Left ventricle myocardium superior (tissue), 1 donor: ENCODE data around the gene NELFE. TPM values are rescaled to one million over a fixed set of nuclear protein-coding genes. Genes with fewer than 3 reads are reported as not detected.
A peak's percentile ranks its signal among the peaks of the same experiment; 100 is the strongest.
"Not testable (repeated sequence)": the region's sequence is repeated elsewhere in the genome, so short reads cannot be mapped to it uniquely, and the experiment has no call there.

Source experiments
- ATAC-seq: fragments of 200-7000 bp; cut with Tn5 transposase; one replicate; pipeline ENCODE4 v1.9.1; 2020; ENCODE audit warnings: mild to moderate bottlenecking, moderate library complexity
- DNase-seq: peaks from one replicate; pipeline ENCODE4 v3.0.0-alpha.2; 2020
- intact Hi-C: fragments of 100-400 bp; cut with micrococcal nuclease; formaldehyde crosslinking; loops from one replicate; pipeline ENCODE4 v1.11.0; 2022
- long read RNA-seq: library from polyadenylated mRNA; unstranded; transcript quantifications from one replicate; pipeline ENCODE4 v2.0.0, GENCODE V29; 2021
- total RNA-seq: library from RNA; stranded (reverse); fragmentation: NEBNext Ultra II Directional; extraction: Animal tissue kit (Norgen Biotek cat#: 25700); gene quantifications from one replicate; pipeline ENCODE4 v1.2.1, GENCODE V29; 2021
- donor health status: DM: no; HTN: yes; CAD: no; lungs with severe emphysema.

The NELFE gene, protein sequence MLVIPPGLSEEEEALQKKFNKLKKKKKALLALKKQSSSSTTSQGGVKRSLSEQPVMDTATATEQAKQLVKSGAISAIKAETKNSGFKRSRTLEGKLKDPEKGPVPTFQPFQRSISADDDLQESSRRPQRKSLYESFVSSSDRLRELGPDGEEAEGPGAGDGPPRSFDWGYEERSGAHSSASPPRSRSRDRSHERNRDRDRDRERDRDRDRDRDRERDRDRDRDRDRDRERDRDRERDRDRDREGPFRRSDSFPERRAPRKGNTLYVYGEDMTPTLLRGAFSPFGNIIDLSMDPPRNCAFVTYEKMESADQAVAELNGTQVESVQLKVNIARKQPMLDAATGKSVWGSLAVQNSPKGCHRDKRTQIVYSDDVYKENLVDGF
- total RNA-seq, result 42.0 TPM
- long read RNA-seq, transcript NELFE-202 (11 exons, 1,584 nt), result major isoform, 72 of 89 reads
- long read RNA-seq, partial matches to known transcripts, result 5 of 89 reads
- long read RNA-seq, other reads (novel, unspliced or antisense), result 9 of 89 reads

DNA sequence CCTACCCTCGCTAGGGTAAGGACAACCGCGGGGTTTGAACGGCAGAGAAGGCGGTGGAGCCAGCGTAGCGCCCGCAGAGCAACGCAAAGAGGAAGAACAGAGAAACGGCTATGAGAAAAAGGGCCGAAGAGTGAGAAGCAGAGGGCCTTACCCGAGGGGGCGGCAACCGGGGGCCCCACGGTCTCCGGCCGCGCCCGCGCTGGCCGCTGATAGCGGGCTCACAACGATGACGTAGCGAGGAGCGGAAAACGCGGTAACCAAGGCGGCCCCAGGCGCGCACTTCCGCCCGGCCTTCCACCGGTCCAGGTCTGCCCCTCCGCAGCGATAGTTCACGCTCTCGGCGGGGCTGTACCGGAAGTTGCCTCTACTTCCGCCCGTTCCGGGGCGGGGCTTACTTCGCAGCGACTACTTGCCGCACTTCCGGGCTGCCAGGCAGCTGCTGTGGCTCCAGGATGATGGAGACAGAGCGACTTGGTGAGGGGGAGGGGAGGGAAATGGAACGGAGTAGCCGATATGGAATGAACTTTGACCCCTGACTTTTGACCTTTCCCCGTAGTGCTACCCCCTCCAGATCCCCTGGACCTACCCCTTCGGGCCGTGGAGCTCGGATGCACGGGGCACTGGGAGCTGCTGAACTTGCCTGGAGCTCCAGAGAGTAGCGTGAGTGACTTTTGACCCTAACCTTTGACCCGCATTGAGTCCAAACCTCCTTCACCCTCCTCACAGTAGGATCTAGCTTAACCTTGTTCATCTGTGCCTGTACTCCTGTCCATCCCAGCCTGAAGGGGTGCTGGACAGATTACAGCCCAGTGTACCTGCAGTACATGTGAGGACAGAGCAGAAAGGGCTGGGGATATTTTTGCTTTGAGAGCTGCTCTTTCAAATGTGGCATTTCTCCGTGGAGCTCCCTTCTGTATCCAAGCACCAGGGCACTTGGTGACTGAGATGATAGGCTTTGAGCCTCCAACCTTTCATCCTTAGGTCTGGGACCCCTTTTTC is at the start of gene NELFE, which contains the start of gene SKIC2:
Gene NELFE, minus strand, starts transcription at position 231 of the 999 bp plus-strand sequence. CDS start 525 bp downstream, outside the sequence.
Gene SKIC2, plus strand, starts transcription at position 435 of the 999 bp plus-strand sequence. Its CDS starts 18 bp downstream, at position 453.
- peak; percentile 99 for DNase-seq
- peak; percentile 99 for ATAC-seq
- intact Hi-C loops, result no loop called here

DNA sequence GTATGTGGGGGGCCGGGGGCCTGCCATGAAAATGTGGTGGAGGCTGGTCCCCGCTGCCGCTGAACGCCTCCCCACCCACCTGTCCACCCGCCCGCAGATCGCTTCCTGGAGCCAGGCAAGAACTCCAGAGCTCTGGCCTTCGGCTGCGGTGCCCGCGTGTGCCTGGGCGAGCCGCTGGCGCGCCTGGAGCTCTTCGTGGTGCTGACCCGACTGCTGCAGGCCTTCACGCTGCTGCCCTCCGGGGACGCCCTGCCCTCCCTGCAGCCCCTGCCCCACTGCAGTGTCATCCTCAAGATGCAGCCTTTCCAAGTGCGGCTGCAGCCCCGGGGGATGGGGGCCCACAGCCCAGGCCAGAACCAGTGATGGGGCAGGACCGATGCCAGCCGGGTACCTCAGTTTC is 49.3 kb upstream of the NELFE start:
- DNase-seq, intact Hi-C loops: not testable (repeated sequence)

DNA sequence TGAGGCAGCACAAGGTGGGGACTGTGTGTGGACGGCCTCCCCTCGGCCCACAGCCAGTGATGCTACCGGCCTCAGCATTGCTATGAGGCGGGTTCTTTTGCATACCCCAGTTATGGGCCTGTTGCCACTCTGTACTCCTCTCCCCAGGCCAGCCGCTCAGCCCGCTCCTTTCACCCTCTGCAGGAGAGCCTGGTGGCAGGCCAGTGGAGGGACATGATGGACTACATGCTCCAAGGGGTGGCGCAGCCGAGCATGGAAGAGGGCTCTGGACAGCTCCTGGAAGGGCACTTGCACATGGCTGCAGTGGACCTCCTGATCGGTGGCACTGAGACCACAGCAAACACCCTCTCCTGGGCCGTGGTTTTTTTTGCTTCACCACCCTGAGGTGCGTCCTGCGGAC is 48.3 kb upstream of the NELFE start:
- ATAC-seq, intact Hi-C loops: not testable (repeated sequence)
- DNase-seq, result peak; percentile 12

More for the DNA sequence above, 49.3 kb upstream of the NELFE start:
- ATAC-seq, result not testable (repeated sequence)

DNA sequence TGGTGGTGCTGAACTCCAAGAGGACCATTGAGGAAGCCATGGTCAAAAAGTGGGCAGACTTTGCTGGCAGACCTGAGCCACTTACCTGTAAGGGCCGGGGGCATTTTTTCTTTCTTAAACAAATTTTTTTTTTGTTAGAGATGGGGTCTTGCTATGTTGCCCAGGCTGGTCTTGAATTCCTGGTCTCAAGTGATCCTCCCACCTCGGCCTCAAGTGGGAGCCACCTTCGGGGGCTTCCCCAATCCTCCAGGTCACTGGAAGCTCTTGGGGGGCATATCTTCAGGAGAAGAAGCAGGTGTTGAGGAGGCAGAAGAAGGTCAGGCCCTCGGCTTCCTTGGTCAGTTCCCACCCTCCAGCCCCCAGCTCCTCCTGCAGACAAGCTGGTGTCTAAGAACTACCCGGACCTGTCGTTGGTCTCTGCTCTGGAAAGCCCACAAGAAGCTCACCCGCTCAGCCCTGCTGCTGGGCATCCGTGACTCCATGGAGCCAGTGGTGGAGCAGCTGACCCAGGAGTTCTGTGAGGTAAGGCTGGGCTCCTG is 47.3 kb upstream of the NELFE start:
- intact Hi-C loops, DNase-seq, ATAC-seq: not testable (repeated sequence)

DNA sequence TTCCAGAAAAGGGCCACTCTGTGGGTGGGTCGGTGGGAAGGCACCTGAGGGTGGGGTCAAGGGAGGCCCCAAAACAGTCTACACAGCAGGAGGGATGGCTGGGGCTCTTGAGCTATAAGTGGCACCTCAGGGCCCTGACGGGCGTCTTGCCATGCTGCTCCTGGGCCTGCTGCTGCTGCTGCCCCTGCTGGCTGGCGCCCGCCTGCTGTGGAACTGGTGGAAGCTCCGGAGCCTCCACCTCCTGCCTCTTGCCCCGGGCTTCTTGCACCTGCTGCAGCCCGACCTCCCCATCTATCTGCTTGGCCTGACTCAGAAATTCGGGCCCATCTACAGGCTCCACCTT is 46.7 kb upstream of the NELFE start:
- intact Hi-C loops, result not testable (repeated sequence)
- ATAC-seq (peak; percentile 35), DNase-seq (peak; percentile 49)

DNA sequence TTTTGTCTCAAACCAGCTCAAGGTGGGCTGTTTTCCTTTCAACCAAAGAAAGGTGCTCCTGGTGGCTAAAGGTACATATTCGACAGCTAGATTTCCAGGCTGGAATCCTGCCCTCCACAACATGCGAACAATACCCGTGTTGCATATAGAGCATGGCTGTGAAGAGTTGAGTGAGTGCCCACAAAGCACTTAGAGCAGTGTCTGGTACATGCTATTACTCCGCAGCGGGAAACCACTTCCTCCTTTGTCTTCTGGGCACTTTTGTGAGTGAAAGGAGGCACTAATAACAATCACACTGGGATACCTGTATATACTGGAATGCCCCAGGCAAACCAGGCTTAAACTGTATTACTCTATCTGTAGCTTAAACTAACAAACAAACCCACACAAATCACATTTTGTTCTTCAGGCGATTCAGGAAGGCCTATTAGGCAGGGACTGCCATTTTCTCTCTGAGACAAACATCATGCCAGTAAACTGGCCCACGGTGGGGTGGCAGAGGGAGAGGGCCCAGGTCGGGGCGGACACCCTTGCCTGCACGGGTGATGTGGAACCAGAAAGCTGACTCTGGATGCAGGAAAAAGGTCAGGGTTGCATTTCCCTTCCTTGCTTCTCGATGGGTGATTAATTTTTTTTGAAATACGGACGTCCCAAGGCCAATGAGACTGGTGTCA is 46.2 kb upstream of the NELFE start:
- intact Hi-C loops, ATAC-seq, DNase-seq: not testable (repeated sequence)

DNA sequence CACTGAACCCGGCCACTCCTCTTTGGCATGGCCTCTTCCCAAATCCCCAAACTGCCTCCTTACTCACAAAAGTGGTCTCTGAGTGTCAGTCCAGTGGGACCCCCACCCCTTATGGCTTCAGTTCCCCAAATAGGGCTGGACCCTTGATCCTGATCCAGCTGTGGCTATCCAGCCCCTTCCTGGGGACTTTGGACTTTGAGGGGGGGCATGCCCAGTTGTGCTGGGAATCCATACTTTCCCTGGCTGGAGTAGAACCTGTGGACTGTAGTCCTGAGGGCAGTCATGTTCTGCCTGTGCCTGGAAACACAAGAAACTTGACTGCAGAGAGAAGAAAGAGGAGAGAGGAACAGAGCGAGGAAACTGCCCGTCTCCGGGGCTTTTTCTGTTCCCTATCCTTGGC is 45.6 kb upstream of the NELFE start:
- intact Hi-C loops, DNase-seq, ATAC-seq: not testable (repeated sequence)

DNA sequence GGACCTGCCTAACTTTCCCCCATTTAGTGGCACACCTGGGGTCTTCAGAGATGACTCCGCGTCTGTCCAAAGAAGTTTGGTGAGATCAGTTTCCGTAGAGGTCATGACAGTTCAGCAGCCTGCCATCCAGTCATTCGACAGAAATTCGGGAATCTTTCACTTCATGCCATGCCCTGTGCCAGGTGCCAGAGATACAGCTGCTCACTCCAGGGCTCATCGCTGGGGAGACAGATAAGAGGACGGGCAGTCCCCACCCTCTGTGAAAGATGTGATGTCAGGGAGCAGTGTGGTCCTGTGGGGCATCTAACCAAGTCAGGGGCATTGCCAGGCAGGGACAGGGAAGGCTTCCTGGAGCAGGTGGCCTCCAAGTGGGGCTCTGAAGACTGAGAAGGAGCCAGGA is 44.5 kb upstream of the NELFE start:
- intact Hi-C loops, DNase-seq: not testable (repeated sequence)
- ATAC-seq, result peak; percentile 3

DNA sequence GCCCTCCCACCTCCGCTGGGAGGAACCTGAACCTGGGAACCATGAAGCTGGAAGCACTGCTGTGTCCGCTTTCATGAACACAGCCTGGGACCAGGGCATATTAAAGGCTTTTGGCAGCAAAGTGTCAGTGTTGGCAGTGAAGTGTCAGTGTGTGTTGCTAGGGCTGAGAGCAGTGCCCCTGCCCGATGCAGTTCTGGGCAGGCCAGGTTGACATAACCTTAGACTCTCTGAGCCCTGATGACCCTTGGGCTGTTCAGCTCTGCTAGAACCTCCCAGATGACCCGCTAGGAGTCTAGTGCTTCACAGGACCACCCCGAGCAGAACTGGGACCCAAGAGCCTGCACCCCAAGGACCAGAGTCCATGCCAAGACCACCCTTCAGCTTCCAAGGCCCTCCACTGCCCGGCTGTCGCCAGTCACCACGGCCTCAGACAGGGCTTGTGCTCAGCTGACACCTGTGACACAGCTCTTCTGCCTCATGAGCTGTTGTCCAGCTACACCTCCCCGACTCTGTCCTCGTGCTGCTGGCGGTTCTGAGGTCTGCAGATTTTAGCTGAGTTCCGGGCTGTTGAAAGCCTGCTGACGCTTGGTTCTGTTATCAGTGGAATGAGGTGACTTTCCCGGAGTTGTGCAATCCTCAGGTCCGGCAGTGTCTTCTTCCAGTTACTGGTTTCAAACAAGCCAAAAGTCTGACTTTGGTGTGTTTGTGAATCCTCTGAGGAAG is 43.9 kb upstream of the NELFE start:
- DNase-seq, intact Hi-C loops: not testable (repeated sequence)
- peak; percentile 50 for ATAC-seq

DNA sequence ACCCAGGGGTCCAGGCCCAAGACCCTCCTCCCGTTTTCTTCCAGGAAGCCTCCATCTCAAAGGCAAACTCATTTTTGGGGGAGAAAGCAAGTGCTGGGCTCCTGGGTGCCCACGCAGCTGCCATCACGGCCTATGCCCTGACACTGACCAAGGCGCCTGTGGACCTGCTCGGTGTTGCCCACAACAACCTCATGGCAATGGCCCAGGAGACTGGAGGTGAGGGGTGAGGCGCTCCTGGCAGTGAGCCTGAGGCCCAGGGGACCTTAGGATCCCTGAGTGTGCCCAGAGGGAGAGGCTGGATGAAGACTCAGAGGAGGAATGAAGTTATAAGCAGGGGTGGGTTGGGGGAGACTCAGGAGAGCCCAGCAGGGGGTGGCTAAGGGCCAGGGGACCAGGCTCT is 37.6 kb upstream of the NELFE start:
- DNase-seq, intact Hi-C loops, ATAC-seq: not testable (repeated sequence)

DNA sequence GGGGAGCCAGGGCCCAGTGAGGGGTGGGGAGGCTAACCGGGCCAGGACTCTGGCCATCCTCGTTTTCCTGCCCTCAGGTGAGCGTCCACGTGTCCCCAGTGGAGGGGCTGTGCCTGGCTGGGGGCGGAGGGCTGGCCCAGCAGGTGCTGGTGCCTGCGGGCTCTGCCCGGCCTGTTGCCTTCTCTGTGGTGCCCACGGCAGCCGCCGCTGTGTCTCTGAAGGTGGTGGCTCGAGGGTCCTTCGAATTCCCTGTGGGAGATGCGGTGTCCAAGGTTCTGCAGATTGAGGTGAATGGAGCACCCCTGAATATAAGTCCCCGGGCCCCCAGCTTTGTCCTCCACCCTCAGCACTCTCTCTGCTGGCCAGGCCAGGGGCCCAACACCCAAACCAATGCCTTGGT is 35.6 kb upstream of the NELFE start:
- ATAC-seq, intact Hi-C loops, DNase-seq: not testable (repeated sequence)

DNA sequence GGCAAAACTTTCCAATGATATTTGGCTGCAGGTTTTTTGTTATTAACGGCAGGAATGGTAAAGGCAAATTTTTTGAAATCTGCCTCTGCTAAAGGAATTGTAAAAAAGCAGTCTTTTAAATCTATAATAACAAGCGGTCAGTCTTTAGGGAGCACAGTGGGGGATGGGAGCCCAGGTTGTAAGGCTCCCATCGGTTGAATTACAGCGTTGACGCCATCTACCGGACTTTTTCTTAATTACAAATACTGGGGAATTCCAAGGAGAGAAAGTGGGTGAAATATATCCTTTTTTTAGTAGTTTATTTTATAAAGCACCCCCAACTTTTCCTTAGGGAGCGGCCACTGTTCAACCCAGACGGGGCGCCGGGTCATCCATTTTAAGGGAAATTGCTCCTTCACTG is 30.6 kb upstream of the NELFE start:
- intact Hi-C loops, ATAC-seq, DNase-seq: not testable (repeated sequence)

DNA sequence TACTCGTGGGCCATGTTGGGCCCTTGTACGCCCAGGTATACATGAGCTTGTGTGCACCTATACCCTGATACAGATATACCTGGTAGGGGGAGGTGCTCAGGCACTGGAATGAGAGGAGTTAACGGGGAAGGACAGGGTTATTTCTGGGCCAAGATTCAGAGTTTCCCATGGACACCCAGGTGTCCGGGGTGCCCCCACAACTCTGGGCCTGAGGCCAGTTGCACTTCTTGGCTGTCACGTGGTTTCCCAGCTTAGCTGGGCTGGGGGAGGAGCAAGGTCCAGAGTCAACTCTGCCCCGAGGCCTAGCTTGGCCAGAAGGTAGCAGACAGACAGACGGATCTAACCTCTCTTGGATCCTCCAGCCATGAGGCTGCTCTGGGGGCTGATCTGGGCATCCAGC is 23.0 kb upstream of the NELFE start, which contains the start of gene C4A:
Gene C4A, plus strand, starts transcription at position 314 of the 400 bp plus-strand sequence. Its CDS starts 51 bp downstream, at position 365.
- DNase-seq, intact Hi-C loops: not testable (repeated sequence)
- ATAC-seq, result peak; percentile 90

DNA sequence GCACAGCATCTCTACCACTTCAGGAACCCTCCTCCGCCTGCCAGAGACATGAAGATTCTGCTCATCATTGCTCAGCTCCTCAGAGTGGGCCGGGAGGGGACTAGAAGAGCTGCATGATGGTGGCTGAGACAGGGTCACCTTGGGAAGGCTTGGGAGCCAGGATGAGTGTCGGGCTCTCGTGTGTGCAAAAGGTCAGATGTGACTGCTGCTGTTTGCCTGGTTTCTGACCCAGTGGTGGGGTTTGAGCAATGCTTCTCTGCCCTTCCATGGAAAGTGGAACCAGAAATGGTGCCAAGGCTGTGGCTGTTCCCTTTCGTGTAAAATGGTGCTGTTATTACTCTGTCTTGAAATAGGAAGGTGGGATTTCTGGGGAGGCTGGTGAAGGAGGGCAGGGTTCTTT is 22.2 kb upstream of the NELFE start:
- DNase-seq, ATAC-seq, intact Hi-C loops: not testable (repeated sequence)

DNA sequence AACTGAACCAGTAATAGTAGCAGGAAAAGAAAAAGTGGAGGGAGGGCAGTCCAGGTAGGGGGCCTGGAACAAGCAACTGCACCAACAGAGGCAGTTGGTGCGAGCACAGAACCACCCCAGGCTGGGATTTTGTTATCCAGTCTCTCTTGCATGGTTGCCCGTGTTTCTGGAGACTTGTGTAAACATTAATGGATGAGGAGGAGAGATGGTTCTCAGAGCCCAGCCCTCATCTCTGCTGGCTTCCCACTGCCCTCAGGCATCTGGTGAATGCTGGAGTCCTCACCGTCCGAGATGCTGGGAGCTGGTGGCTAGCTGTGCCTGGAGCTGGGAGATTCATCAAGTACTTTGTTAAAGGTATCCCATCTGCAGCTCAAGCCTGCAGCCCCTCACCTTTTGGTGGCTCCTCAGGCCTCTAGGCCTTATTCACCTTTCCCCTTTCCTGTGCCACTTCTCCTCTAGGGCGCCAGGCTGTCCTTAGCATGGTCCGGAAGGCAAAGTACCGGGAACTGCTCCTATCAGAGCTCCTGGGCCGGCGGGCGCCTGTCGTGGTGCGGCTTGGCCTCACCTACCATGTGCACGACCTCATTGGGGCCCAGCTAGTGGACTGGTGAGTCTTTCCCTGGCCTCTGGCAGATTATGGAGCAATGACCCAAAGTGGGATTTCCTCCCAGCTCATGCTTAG is 21.6 kb upstream of the NELFE start:
- DNase-seq, intact Hi-C loops, ATAC-seq: not testable (repeated sequence)

DNA sequence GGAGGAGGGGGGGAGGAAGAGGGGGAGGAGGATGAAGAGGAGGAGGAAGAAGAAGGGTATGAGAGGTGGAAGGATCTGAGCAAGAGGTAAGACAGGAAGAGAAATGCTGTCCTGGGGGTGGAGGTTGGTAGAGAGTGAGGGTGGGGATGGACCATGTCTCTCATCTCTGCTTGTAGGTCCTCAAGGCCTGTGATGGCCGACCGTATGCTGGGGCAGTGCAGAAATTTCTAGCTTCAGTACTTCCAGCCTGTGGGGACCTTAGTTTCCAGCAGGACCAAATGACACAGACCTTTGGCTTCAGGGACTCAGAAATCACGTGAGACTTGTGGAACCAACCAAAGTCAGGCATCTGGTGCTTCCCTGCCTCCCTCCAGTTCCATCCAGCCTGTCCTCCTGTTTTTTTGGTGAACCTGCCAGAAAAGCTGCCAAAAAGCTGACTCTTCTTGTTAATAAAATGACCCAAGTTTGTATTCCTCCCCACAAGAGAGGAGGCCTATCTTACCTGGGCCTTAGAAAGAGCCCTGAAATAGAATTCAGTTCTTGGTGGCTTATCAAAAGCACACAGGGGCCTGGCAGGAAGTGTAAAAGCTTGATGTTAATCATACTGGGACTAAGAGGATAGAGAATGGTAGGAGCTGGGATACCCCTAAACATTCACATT is 20.6 kb upstream of the NELFE start:
- DNase-seq, result no peak
- ATAC-seq, result no peak
- intact Hi-C loops, result no loop called here

DNA sequence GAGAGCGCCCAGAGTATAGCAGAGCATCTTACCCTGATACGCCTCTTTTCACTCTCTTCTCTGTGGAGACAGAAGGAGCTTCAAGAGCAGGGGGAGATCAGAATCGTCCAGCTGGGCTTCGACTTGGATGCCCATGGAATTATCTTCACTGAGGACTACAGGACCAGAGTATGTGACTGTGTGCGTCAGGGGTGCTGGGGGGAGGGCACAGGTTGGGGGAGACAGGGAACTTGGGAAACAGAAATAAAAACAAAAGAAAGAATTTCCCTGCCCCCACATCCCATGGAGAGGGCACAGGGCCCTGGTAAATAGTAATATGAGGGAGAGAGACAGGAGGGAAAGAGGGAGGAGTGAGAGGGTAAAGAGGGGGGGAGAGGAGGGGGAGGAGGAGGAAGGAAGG is 20.1 kb upstream of the NELFE start:
- intact Hi-C loops, result no loop called here
- ATAC-seq (no peak), DNase-seq (no peak)
